Gastroesophageal sphincter (tissue), 3 donors: ENCODE results near the gene MXRA8.

Experiments used
- EP300 ChIP-seq: sonication (generic); formaldehyde crosslinking; IDR thresholded peaks from one replicate; pipeline ENCODE4 v1.6.1; 2017; ENCODE audit warnings: antibody characterized with exemption, mild to moderate bottlenecking
- POLR2A ChIP-seq, 2 donors: fragments of 450-650 bp; IDR thresholded peaks; one replicate each; pipeline ENCODE4 v1.6.1; 2017; ENCODE audit warnings: antibody characterized with exemption in 2 of 2, mild to moderate bottlenecking in 2 of 2, moderate library complexity in 1 of 2
- POLR2AphosphoS5 ChIP-seq: sonication (generic); formaldehyde crosslinking; IDR thresholded peaks from one replicate; pipeline ENCODE4 v1.6.1; 2017; ENCODE audit warnings: antibody characterized with exemption
- TF ChIP-seq, protein P1 (sequence below), 4 experiments: fragments of 200-600 bp in 2 of 4; fragments of 450-650 bp in 2 of 4; sonication (generic) in 1 of 4; IDR thresholded peaks; one replicate each; pipeline ENCODE4 v1.5.1; 2017 to 2019; ENCODE audit warnings: antibody characterized with exemption in 4 of 4, mild to moderate bottlenecking in 2 of 4, moderate library complexity in 2 of 4

DNA sequence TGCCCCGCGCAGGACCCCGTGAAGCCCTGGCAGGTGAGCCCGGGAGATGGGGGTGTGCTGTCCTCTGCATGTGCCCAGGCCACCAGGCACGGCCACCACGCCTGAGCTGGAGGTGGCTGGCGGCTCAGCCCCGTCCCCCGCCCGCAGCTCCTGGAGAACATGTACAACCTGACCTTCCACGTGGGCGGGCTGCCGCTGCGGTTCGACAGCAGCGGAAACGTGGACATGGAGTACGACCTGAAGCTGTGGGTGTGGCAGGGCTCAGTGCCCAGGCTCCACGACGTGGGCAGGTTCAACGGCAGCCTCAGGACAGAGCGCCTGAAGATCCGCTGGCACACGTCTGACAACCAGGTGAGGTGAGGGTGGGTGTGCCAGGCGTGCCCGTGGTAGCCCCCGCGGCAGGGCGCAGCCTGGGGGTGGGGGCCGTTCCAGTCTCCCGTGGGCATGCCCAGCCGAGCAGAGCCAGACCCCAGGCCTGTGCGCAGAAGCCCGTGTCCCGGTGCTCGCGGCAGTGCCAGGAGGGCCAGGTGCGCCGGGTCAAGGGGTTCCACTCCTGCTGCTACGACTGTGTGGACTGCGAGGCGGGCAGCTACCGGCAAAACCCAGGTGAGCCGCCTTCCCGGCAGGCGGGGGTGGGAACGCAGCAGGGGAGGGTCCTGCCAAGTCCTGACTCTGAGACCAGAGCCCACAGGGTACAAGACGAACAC, 25.4 kb downstream of the MXRA8 start:
- TF ChIP-seq, protein P1, sequence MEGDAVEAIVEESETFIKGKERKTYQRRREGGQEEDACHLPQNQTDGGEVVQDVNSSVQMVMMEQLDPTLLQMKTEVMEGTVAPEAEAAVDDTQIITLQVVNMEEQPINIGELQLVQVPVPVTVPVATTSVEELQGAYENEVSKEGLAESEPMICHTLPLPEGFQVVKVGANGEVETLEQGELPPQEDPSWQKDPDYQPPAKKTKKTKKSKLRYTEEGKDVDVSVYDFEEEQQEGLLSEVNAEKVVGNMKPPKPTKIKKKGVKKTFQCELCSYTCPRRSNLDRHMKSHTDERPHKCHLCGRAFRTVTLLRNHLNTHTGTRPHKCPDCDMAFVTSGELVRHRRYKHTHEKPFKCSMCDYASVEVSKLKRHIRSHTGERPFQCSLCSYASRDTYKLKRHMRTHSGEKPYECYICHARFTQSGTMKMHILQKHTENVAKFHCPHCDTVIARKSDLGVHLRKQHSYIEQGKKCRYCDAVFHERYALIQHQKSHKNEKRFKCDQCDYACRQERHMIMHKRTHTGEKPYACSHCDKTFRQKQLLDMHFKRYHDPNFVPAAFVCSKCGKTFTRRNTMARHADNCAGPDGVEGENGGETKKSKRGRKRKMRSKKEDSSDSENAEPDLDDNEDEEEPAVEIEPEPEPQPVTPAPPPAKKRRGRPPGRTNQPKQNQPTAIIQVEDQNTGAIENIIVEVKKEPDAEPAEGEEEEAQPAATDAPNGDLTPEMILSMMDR (IDR thresholded peaks at IDR 0.05): no peak
- TF ChIP-seq EP300 (no peak), POLR2AphosphoS5 (no peak), POLR2A (IDR thresholded peaks at IDR 0.05) (no peak)
